Measurements from ENCODE around the gene RNU6-1. TPM values are rescaled to one million over a fixed set of nuclear protein-coding genes. Genes with fewer than 3 reads are reported as not detected.

The RNU6-1 gene
- polyA plus RNA-seq, 2 of the 4 experiments (the other 2 are of a cell fraction): not detected

GRCh38 chr15:67849538-67849937, 9.7 kb upstream of the RNU6-1 start:
- DNase-seq (ENCODE audit: low read depth in 1 of 2, low spot score in 1 of 2): no peak
- POLR2A ChIA-PET: no interaction called here
- TF ChIP-seq REST (IDR thresholded peaks at IDR 0.05): no peak
- 0 out of 2 replicates have a peak, but pooled peaks have one; percentile 18 for TF ChIP-seq KDM1A (IDR thresholded peaks at IDR 0.05; ENCODE audit: low read depth)
- WGBS (ENCODE audit: missing lambda C conversion rate): 89% methylated on average over 1 of the region's 1 CpG
- no peak for FAIRE-seq
- CTCF ChIA-PET: interaction anchor here (0.6 to 9.7 kb wide), 2 partner anchors 14 to 908 kb away, joined by 3 to 66 read pairs; no protein-coding TSS in a partner anchor
- H3K4me1 ChIP-seq: peaks cover 19% of the 10 kb centered on the region
- H3K9me3 ChIP-seq: no peaks in the 10 kb centered on the region
- no peak overlapping the region for H3K4me2 ChIP-seq
- H3K4me3 ChIP-seq: no peak overlapping the region
- H3K27ac ChIP-seq: no peak overlapping the region
- ATAC-seq: no peak

GRCh38 chr15:67845974-67846373, 6.1 kb upstream of the RNU6-1 start:
- CTCF ChIA-PET: interaction anchor here (0.8 kb wide), 1 partner anchor 17 kb away, joined by 4 read pairs; no protein-coding TSS in a partner anchor
- DNase-seq (ENCODE audit: low read depth in 1 of 2, low spot score in 1 of 2): no peak
- no peak for TF ChIP-seq JUNB (IDR thresholded peaks at IDR 0.05)
- no peak for TF ChIP-seq EP300 (IDR thresholded peaks at IDR 0.05)
- TF ChIP-seq GATA3 (IDR thresholded peaks at IDR 0.05; ENCODE audit: borderline replicate concordance): no peak
- TF ChIP-seq CBX2 (IDR thresholded peaks at IDR 0.05; ENCODE audit: borderline replicate concordance, low read depth): no peak
- no peak for TF ChIP-seq TFCP2L1 (CRISPR knock-in tag; IDR thresholded peaks at IDR 0.05)
- no peak for TF ChIP-seq SREBF2 (IDR thresholded peaks at IDR 0.05)
- TF ChIP-seq CHD4 (IDR thresholded peaks at IDR 0.05; ENCODE audit: borderline replicate concordance): no peak

GRCh38 chr15:67843571-67844387, 3.9 kb upstream of the RNU6-1 start:
- CTCF ChIA-PET: interaction anchor here (1.0 to 3.8 kb wide), 7 partner anchors 8 to 527 kb away, joined by 3 to 13 read pairs (median 3); no protein-coding TSS in a partner anchor
- no peak for FAIRE-seq
- Histone ChIP-seq H3K4me2 (no peak overlapping the region), H3K4me1 (peaks cover 11% of the 10 kb centered on the region), H3K9me3 (no peaks in the 10 kb centered on the region), H3K4me3 (no peak overlapping the region), H3K27ac (0 out of 6 replicates have a peak overlapping the region, but pooled peaks of 1 of the 2 experiments have one; percentile 11)
- TF ChIP-seq RCOR1 (IDR thresholded peaks at IDR 0.05; ENCODE audit: low read depth, low read length): no peak
- no peak for ATAC-seq
- 79% methylated on average over 7 of the region's 7 CpGs for WGBS (ENCODE audit: missing lambda C conversion rate)
- POLR2A ChIA-PET: no interaction called here
- no peak for DNase-seq (ENCODE audit: low read depth in 1 of 2, low spot score in 1 of 2)

More at GRCh38 chr15:67845974-67846373, 6.1 kb upstream of the RNU6-1 start:
- Histone ChIP-seq H3K4me3 (no peak overlapping the region), H3K4me1 (peaks cover 12% of the 10 kb centered on the region), H3K9me3 (no peaks in the 10 kb centered on the region), H3K4me2 (no peak overlapping the region), H3K27ac (no peak overlapping the region)
- ATAC-seq: no peak
- no peak for FAIRE-seq
- WGBS (ENCODE audit: missing lambda C conversion rate): 65% methylated on average over 5 of the region's 5 CpGs
- POLR2A ChIA-PET: no interaction called here

GRCh38 chr15:67843092-67843501, 3.3 kb upstream of the RNU6-1 start:
- no peak overlapping the region for H3K4me2 ChIP-seq
- FAIRE-seq (no peak), DNase-seq (ENCODE audit: low read depth in 1 of 2, low spot score in 1 of 2) (no peak), ATAC-seq (no peak)
- CTCF ChIA-PET: interaction anchor here (1.5 to 3.8 kb wide), 2 partner anchors 10 to 386 kb away, joined by 4 to 13 read pairs; no protein-coding TSS in a partner anchor
- no peak overlapping the region for H3K27ac ChIP-seq
- WGBS (ENCODE audit: missing lambda C conversion rate): 86% methylated on average over 7 of the region's 7 CpGs
- no peak overlapping the region for H3K4me3 ChIP-seq
- no peaks in the 10 kb centered on the region for H3K9me3 ChIP-seq
- TF ChIP-seq POLR2AphosphoS2 (conservative IDR thresholded peaks at IDR 0.05; ENCODE audit: low read length) (no peak), MYC (IDR thresholded peaks at IDR 0.05; ENCODE audit: borderline replicate concordance, low read length) (no peak)
- H3K4me1 ChIP-seq: peaks cover 13% of the 10 kb centered on the region
- POLR2A ChIA-PET: no interaction called here
